GM21529 (cell line): ENCODE results near the gene TMED6.
"Not testable (repeated sequence)": the region's sequence is repeated elsewhere in the genome, so short reads cannot be mapped to it uniquely, and the experiment has no call there.

Experiments
- ATAC-seq: cut with Tn5 transposase; IDR thresholded peaks from one replicate; pipeline ENCODE4 v1.9.1; 2021; ENCODE audit not compliant: unreplicated experiment

Gene TMED6

DNA sequence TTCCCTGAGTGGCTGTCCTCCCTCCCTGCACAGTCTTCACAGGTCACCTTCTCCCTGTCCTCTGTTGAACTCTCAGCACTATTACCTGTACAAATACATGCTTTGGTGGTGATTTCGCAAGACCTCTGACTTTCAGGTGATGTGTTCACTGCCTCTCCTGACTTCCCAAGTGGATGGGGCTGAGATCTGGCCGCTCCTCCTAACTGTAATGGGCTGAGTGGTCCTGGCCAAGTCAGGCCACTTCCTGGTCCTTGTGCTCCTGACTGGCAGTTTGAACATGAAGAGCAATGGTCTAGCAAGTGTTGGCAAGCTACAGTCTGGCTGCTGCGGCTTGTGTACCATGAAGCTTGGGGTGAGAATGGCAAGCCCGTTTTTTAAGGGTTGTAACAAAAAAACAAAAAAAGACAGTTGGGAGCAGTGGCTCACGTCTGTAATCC lies 11.7 kb upstream of the TMED6 start:
- no peak for ATAC-seq

GRCh38 chr16:69360070-69360469 lies 8.5 kb upstream of the TMED6 start:
- not testable (repeated sequence) for ATAC-seq

DNA sequence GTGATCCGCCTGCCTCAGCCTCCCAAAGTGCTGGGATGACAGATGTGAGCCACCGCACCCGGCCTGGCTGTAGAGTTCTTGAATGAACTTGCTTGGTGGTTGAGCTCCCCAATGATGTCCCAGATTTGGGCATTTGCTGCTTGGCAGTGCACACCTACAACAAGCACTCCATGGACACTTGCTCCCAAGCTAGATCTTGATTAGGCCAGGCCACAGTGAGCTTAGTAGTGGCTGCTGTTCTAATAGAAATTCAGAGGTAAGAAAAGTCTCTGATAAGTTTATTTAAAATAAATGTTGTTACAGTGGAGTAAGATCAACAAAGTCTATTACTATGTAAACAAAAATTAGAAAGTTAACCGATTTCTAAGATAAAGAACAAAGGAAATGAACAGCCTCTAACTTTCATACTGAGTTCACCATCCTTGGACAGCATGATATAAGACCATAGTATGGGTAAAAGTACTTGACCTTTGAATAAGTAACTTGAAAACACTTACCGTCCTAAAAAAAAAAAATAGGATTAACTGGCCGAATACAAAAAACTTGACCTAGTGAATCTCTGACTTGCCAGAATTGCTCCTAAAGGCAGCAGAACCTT lies 951 bp downstream of the TMED6 start:
- no peak for ATAC-seq

GRCh38 chr16:69349536-69349935 lies 2.0 kb downstream of the TMED6 start:
- ATAC-seq, result no peak

DNA sequence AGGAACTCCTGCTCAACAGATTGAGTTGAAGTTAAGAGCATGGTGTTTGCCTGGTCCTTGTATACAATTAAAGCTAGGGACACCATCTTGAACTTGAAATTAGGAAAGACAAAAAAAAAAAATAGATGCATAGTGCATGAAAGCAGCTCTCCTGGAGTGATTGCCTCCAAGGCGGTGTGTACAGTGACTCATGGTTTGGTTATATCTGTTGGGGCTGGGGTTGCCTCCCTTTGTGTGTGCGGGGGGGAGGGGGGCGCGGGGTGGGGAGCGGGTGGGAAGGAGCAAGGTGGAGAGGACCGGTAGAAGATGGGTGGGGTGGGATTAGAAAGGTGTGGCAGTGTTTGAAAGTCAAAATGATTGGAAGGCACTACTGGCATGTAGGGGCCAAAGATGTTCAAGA lies 3.4 kb downstream of the TMED6 start:
- no peak for ATAC-seq

DNA sequence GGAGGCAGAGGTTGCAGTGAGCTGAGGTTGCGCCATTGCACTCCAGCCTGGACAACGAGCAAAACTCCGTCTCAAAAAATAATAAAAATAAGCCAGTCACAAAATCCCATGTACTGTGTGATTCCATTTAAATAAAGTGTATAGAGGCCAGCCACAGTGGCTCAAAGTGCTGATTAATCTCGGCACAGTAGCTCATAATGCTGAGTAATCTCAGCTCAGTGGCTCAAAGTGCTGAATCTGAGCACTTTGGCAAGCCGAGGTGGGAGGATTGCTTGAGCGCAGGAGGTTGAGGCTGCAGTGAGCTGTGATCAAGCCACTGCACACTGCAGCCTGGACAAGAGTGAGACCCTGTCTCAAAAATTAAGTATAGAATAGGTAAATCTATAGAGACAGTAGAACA lies 4.9 kb downstream of the TMED6 start:
- ATAC-seq, result no peak

GRCh38 chr16:69345923-69346322 lies 5.7 kb downstream of the TMED6 start:
- ATAC-seq, result no peak

DNA sequence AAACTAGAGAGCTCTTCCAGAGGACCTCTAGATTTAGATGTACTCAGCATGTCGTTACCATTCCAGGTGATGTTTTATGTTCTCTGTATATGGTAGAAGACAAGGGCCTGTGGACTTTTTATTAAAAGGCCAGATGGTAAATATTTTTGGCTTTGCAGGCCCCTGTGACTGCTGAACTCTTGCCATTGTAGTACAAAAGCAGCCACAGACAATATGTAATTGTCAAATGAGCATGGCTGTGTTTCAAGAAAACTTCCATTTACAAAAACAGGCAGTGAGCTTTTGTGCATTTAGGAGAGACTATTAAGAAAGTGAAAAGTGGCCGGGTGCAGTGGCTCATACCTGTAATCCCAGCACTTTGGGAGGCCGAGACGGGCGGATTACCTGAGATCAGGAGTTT lies 7.4 kb downstream of the TMED6 start:
- no peak for ATAC-seq

GRCh38 chr16:69340095-69340644 lies 11.4 kb downstream of the TMED6 start:
- no peak for ATAC-seq

DNA sequence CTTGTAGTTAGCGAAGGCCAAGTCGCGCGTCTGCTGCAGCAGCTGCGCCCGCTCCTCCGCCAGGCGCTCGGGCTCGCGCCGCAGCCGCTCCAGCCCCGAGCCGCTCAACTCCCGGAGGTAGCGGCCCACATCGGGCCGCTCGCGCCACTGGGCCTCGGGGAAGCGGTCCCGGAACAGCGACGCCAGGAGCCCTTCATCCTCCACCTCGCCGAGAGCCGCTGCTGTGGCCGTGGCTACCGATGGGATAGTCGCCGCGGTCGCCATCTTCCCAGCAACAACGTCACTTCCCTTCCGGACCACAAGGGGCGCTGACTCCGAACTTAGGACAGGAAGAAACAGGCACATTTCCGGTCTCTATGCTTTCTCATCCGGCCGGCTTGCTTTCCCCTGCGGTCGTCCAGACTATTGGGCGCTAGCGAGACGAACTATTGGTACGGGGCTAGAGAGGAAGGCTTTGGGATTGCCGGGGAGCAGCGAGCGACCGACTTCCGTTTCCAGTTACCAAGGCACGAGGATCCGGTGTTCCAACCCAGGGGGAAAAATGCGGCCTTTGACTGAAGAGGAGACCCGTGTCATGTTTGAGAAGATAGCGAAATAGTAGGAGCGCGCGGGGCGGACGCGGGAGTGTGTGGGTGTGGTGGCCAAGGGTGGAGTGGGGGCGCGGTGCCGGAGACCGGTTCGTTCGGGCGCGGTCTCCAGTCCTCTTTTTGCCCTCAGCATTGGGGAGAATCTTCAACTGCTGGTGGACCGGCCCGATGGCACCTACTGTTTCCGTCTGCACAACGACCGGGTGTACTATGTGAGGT lies 12.1 kb downstream of the TMED6 start, which contains the start of the genes COG8 and NIP7:
COG8 (minus strand) TSS at position 276 of the 806 bp plus-strand sequence; CDS start at position 264, 12 bp downstream.
NIP7 (plus strand) TSS at position 484 of the 806 bp plus-strand sequence; CDS start at position 542, 58 bp downstream.
- ATAC-seq, result peak; percentile 93

DNA sequence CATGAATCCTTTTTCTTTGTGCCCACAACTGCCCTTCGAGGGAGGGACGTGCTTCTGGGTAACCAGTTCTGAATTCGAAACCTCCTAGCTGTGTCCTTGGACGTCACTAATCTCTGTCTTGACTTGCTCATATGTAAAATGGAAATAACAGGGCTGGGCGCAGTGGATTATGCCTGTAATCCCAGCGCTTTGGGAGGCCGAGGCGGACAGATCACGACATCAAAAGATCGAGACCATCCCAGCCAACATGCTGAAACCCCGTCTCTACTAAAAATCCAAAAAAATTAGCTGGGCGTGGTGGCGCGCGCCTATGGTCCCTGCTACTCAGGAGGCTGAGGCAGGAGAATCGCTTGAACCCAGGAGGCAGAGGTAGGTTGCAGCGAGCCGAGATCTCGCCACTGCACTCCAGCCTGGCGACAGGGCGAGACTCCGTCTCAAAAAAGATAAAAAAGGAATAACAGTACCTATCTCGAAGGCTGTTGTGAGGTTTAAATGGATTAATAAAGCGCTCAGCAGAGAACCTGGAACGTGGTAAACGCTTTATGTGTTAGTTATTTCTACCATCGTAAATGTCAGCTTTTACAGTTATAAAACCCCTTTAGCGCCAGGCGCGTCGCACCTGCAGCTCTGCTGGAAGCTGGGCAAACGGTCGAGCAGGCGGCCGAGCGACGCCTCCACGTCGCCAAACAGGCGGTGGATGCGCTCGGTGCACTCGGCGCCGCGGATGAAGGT lies 12.9 kb downstream of the TMED6 start:
- ATAC-seq, result no peak

- no peak for ATAC-seq
Measured at GRCh38 chr16:69334696-69335095, 16.9 kb downstream of the TMED6 start.

DNA sequence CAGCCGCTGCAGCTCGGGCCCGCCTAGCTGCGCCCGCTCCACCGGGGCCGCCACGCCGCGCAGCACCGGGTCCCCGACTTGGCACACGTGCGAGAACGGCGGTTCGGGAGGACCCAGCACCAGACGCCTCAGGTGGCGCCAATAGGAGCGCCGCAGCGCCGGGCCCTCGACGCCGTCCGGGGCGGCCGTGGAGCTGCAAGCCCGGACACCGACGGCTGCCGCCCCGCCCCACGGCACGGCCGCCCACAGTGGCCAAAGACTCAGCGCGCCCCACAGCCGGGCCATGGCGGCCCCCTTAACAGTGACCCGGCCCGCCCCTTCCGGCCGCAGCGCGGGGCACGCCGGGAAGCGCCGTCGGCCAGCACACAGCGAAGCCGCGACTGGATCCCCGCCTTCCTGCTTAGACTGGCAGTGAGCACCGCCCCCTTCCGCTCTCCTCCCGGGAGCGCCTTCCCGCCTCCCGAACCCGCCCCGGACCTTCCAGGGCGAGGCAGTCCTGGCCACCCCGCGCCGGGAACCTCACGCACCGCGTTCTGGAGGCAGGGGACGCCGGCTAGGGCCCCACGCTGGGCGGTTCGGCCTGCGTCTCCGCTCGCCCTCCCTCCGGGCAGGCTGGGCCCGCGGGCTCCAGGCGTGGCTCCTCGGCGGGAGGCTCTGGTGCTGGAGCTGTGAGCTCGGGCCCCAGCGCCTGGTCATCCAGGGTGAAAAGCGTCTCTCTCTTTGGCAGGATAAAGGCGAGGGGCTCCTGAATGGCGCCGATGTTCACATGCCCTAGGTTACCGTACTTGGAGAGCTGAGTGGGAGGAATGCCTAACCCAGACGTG lies 21.1 kb downstream of the TMED6 start, which contains the start of gene PDF:
PDF (minus strand) TSS at position 303 of the 824 bp plus-strand sequence; CDS start at position 285, 18 bp downstream.
- ATAC-seq, result peak; percentile 93

GRCh38 chr16:69329369-69330285 lies 22.0 kb downstream of the TMED6 start:
- peak; percentile 39 for ATAC-seq

- no peak for ATAC-seq
Measured at GRCh38 chr16:69328854-69329316, 22.7 kb downstream of the TMED6 start.

- no peak for ATAC-seq
Measured at GRCh38 chr16:69327585-69328310, 23.8 kb downstream of the TMED6 start.

- ATAC-seq, result no peak
Measured at GRCh38 chr16:69326172-69326873, 25.3 kb downstream of the TMED6 start.

DNA sequence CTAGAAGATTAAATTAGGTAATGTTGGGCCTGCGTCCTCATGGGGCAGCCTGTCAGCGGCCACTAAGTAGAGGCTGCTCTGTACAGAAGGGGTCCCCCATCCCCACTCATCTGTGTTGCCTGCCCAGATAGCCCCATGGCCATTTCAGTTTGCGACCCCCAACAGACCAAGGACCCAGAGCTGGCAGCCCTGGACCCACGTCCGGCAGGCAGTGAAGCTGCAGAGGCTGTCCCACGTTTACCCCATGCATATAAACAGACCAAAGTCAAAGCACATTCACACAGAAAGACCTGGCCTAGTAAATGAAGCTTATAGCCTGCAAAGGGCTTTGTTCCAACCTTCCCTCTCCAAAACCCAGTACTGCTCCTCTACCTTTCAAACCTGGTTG lies 25.8 kb downstream of the TMED6 start:
- ATAC-seq, result no peak
